ENCODE measurements around the gene ACOT6.
"Not testable (repeated sequence)": the region's sequence is repeated elsewhere in the genome, so short reads cannot be mapped to it uniquely, and the experiment has no call there.

The ACOT6 gene, protein sequence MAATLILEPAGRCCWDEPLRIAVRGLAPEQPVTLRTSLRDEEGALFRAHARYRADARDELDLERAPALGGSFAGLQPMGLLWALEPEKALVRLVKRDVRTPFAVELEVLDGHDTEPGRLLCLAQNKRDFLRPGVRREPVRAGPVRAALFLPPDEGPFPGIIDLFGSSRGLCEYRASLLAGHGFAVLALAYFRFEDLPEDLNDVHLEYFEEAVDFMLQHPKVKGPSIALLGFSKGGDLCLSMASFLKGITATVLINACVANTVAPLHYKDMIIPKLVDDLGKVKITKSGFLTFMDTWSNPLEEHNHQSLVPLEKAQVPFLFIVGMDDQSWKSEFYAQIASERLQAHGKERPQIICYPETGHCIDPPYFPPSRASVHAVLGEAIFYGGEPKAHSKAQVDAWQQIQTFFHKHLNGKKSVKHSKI
- total RNA-seq, result 0 to 0.73 (median 0) reads per million in 4 experiments

DNA sequence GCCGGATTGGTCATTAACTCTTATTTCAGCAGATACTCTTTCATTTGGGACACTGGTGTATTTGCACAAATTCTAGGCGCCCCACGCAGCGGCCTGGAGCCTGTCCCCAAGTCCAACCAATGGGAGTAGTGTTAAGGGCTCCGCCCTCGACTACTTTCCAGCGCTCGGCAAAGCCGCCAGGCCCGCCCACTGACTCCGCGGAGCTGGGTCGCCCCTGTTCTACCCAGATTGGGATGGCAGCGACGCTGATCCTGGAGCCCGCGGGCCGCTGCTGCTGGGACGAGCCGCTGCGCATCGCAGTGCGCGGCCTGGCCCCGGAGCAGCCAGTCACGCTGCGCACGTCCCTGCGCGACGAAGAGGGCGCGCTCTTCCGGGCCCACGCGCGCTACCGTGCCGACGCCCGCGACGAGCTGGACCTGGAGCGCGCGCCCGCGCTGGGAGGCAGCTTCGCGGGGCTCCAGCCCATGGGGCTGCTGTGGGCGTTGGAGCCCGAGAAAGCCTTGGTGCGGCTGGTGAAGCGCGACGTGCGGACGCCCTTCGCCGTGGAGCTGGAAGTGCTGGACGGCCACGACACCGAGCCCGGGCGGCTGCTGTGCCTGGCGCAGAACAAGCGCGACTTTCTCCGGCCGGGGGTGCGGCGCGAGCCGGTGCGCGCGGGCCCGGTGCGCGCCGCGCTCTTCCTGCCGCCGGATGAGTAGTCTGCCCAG, at the start of gene ACOT6:
Gene ACOT6 (plus strand): TSS at position 179 of the 707 bp plus-strand sequence. CDS start 55 bp downstream, at position 234.
- DNase-seq, result peak; percentile 40

DNA sequence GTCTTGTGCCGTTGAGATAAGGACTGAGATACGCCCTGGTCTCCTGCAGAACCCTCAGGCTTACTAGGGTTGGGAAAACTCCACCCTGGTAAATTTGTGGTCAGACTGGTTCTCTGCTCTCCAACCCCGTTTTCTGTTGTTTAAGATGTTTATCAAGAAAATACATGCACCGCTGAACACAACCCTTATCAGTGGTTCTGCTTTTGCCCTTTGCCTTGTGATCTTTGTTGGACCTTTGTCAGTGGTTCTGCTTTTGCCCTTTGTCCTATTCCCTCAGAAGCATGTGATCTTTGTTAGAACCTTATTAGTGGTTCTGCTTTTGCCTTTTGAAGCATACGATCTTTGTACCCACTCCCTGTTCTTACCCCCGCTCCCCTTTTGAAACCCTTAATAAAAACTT, 49.6 kb upstream of the ACOT6 start:
- DNase-seq, result not testable (repeated sequence)

DNA sequence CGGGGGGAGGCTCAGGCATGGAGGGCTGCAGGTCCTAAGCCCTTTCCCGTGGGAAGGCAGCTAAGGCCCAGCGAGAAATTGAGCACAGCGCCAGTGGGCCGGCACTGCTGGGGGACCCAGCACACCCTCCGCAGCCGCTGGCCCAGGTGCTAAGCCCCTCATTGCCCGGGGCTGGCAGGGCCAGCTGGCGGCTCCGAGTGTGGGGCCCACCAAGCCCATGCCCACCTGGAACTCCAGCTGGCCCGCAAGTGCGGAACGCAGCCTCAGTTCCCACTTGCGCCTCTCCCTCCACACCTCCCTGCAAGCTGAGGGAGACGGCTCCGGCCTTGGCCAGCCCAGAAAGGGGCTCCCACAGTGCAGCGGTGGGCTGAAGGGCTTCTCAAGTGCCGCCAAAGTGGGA, 45.9 kb upstream of the ACOT6 start:
- not testable (repeated sequence) for DNase-seq

DNA sequence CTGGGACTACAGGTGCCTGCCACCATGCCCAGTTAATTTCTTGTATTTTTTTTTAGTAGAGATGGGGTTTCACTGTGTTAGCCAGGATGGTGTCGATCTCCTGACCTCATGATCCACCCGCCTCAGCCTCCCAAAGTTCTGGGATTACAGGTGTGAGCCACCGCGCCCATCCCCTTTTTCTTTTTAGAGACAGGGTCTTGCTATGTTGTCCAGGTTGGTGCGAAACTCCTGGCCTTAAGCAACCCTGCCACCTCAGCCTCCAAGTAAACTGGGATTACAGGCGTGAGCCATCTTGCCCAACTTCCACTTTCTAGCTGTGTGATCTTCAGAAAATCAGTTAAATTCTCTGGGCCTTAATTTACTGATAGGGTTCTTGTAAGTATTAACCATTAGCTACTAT, 45.4 kb upstream of the ACOT6 start:
- not testable (repeated sequence) for DNase-seq

DNA sequence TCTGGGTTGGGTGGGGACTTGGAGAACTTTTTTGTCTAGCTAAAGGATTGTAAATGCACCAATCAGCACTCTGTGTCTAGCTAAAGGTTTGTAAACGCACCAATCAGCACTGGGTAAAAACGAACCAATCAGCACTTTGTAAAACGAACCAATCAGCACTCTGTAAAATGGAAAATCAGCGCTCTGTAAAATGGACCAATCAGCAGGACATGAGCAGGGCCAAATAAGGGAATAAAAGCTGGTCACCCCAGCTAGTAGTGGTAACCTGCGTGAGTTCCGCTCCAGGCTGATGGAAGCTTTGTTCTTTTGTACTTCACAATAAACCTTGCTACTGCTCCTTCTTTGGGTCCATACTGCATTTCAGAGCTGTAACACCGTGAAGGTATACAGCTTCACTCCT, 45.0 kb upstream of the ACOT6 start:
- no peak for DNase-seq

DNA sequence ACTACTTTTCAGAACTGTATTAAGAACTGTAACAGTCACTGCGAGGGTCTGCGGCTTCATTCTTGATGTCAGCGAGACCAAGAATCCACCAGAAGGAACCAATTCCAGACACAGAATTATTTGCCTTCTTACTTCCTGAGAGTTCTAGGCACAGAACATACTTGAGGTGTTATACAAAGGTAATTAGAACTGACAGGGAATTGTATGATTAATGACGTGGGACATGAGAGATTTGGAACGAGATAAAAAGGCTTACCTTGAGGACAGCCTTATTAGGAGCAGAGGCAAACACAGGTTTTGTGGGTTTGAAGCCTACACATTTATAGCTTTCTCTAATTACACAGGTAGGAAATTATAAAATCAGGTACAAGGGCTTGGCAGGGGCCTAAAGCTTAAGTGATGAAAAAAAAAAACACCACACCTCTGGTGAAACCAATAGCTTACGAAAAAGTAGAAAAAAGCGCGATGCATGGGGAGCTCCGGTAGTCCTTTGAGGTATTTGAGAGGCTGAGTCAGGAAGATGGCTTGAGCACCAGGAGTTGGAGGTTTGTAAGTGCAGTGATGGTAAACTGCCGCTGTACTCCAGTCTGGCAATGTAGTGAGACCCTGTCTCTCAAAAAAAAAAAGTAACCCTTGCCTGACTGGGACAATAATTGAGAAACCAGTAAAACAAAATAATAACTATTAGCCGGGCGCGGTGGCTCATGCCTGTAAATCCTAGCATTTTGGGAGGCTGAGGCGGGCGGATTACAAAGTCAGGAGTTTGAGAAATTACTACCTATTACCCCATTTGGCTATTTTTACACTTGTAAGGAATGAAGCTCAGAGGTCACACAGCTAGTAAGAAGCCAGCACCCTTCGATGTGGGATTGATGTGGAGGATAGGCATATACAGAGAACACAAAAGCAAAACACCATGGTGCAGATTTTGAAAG, 44.1 kb upstream of the ACOT6 start:
- no peak for DNase-seq

DNA sequence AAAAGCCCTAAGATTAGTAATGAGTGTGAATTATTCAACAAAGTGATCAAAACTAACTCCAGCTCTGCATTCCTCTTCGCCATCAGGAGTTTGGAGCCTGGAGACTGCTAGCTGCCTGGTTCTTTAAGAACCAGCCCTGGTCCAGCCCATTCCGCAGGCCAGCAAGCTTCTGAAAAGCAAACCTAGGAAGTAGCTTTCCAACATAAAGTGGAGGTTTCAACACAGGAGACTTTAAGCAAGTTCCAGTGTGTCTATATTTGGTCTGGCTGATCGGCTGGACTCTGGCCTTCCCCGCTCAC, 43.5 kb upstream of the ACOT6 start:
- not testable (repeated sequence) for DNase-seq

DNA sequence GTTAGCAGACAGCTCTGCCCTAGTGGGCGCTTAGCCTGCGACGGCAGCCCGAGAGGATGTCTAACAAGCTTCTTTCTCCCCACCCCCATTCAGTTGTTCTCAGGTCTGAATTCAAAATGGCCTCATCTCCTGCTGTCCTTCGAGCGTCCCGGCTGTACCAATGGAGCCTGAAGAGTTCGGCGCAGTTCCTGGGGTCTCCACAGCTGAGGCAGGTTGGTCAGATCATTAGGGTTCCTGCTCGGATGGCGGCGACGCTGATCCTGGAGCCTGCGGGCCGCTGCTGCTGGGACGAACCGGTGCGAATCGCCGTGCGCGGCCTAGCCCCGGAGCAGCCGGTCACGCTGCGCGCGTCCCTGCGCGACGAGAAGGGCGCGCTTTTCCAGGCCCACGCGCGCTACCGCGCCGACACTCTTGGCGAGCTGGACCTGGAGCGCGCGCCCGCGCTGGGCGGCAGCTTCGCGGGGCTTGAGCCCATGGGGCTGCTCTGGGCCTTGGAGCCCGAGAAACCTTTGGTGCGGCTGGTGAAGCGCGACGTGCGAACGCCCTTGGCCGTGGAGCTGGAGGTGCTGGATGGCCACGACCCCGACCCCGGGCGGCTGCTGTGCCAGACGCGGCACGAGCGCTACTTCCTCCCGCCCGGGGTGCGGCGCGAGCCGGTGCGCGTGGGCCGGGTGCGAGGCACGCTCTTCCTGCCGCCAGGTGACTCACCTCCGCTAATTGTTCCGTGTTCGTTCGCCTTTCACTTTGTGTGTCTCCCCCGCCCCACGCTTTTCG, 42.9 kb upstream of the ACOT6 start, which contains the start of gene ACOT2:
Gene ACOT2 (plus strand): TSS at position 29 of the 774 bp plus-strand sequence. CDS start 28 bp downstream, at position 57.
- peak; percentile 38 for DNase-seq

DNA sequence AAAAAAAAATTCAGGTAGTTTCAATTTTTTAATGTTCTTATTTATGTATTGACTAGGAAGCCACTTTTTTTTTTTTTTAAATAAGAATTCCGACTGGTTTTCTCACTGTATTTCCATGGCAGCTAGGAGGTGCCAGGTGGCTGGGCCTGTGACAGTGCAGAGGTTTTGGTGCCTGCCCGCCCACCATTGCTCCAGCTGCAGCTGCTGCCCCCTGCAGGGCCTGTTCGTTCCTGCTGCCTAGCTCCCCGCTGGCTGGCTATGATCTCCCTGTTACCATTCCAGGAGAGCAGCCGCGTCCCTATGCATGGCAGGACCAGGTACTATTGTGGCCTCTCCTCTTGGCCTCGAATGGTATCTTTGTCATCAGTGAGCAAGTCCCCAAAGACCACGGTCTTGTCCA, 41.4 kb upstream of the ACOT6 start:
- peak; percentile 18 for DNase-seq

DNA sequence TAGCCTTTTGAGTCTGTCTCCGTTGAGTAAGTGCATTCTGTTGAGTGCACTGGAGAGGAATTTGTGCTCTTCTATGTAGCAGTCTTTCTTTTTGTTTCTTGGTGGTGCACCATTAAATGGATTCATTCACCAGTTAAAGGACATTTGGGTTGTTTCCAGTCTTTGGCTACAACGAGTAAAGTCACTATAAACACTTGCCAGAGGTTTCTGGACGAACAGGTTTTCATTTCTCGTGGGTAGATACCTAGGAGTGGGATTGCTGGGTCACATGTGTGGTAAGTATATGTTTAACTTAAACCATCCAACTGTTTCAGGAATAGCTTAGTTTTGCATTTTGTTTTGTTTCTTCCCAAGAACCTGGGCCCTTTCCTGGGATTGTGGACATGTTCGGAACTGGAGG, 39.3 kb upstream of the ACOT6 start:
- not testable (repeated sequence) for DNase-seq

DNA sequence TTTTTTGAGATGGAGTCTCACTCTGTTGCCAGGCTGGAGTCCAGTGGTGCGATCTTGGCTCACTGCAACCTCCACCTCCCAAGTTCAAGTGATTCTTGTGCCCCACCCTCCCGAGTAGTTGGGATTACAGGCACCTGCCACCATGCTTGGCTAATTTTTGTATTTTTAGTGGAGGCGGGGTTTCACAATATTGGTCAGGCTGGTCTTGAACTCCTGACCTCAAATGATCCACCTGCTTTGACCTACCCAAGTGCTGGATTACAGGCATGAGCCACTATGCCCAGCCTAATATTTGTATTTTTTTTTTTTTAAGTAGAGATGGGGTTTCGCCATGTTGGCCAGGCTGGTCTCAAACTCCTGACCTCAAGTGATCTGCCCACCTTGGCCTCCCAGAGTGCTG, 38.6 kb upstream of the ACOT6 start:
- not testable (repeated sequence) for DNase-seq

DNA sequence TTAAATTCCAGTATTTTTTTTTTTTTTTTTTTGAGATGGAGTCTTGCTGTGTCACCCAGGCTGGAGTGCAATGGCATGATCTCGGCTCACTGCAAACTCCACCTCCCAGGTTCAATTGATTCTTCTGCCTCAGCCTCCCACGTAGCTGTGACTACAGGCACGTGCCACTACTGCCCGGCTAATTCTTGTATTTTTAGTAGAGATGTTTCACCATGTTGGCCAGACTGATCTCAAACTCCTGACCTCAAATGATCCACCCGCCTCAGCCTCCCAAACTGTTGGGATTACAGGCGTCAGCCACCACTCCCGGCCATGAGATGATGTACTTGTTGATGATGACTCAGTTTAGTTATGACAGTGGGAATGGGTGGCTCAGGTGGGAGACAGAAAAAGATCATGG, 38.1 kb upstream of the ACOT6 start:
- not testable (repeated sequence) for DNase-seq

DNA sequence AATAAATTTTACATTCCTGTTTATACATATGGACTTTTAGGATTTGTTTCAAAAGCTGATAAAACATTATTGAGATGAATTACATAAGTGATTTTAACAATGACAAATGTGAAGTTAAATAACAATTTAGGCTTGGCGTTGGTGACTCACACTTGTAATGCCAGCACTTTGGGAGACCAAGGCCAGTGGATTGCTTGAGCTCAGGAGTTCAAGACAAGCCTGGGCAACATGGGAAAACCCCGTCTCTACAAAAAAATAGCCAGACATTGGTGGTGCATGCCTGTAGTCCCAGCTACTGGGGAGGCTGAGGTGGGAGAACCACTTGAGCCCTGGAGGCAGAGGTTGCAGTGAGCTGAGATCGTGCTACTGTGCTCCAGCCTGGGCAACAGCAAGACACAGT, 35.9 kb upstream of the ACOT6 start:
- no peak for DNase-seq

DNA sequence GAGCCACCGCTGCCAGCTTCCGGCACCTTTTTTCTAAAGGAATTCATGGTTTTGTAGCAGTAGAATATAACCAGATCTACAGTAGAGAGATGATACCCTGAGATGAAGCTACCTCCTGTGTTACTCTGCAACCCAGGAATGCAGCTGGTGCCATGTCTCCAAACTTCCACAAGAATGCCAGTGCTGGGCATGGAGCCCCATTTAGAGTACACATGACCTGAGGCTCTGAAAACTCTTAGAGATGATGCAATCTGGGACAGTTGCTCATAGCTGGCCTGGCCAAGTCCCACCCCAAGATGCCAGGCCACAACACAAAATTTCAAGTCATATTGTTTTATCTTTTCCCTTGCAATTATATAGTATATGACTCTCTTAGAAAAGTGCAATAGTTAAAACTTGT, 35.1 kb upstream of the ACOT6 start:
- not testable (repeated sequence) for DNase-seq

DNA sequence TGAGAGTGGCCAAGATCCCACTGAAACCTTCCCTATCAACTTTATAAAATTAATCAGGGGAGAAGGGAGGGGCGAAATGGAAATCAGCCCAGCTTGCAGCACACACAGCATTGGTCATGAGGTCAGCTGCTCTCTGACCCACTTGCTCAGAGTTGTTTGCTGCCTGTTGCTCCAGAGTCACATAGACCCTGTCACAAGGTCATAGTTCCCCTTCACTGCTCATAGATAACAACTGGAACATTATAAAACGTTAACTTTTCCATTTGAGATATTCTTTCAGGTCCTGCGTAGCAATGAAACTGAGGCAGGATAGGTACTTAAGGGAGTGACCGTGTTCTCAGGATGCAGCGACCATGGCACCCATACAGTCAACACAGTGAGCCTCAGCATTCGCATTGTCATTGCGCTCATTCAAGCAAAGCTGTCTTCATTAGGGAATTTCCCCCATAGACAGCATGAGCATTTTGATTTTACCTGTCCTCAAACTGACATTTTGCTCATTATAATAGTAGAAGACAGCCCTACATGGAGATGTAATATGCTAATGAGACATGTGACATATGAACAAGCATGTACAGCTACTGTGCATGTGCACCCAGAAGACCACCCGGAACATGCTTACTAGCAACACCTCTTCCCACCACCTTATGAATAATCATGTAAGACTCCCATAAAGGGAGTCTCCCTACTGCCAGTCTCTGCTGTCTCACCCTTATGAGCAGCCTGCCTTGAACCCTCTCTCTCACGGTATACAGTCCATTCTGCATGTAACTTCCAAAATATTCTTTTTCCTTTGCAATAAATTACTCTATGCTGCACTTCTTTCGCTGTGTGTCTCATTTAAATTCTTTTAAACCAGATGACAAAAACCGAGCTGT, 30.0 kb upstream of the ACOT6 start:
- DNase-seq, result not testable (repeated sequence)

DNA sequence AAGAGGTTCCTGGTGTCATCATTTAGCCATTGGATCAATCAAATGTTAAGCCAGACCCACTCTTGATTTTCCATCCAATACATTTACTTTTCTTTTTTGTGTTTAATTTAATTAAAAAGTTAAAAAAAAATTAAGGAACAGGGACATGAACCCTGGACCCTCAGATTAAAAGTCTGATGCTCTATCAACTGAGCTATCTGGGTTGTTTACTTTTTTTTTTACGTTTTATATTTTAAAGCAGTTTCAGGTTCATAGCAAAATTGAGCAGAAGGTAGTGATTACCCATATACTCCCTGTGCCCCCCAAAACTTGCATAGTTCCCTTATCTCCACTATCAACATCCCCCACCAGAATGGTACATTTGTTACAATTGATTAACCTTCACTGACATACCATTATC, 23.6 kb upstream of the ACOT6 start:
- DNase-seq, result no peak

DNA sequence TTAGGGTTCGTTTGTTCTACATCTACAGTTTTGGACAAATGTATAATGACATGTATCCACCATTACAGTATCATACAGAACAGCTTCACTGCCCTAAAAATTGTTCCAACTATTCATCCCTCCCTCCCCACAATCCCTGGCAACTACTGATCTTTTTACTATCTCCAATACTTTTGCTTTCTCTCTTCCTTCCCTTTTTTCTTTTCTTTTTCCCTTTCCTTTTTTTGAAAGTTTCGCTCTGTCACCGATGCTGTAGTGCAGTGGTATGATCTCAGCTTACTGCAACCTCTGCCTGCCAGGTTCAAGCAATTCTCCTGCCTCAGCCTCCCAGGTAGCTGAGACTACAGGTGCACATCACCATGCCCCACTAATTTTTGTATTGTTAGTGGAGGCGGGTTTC, 23.2 kb upstream of the ACOT6 start:
- no peak for DNase-seq

DNA sequence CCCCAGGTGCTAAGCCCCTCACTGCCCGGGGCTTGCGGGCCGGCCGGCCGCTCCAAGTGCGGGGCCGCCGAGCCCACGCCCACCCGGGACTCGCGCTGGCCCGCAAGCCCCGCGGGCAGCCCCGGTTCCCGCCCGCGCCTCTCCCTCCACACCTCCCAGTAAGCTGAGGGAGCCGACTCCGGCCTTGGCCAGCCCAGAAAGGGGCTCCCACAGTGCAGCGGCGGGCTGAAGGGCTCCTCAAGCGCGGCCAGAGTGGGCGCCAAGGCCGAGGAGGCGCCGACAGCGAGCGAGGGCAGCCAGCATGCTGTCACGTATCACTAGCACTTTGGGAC, 21.7 kb upstream of the ACOT6 start:
- DNase-seq, result not testable (repeated sequence)

DNA sequence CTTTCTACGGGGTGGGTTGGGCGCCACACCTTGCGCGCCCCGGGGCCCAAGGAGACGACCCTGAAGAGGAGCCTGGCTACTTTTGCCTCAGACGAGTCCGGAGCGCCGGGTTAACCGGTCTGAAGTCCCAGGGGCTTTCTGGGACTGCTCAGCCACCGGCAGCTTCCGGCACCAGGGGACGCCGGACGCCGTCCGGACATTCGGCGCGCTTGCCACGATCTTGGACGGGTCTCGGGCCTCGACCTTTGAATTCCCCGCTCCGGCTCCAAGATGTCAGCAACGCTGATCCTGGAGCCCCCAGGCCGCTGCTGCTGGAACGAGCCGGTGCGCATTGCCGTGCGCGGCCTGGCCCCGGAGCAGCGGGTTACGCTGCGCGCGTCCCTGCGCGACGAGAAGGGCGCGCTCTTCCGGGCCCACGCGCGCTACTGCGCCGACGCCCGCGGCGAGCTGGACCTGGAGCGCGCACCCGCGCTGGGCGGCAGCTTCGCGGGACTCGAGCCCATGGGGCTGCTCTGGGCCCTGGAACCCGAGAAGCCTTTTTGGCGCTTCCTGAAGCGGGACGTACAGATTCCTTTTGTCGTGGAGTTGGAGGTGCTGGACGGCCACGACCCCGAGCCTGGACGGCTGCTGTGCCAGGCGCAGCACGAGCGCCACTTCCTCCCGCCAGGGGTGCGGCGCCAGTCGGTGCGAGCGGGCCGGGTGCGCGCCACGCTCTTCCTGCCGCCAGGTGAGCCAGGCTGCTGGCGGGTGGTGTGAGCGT, 20.4 kb upstream of the ACOT6 start, which contains the start of gene ACOT4:
Gene ACOT4 (plus strand): TSS at position 184 of the 760 bp plus-strand sequence. CDS start 87 bp downstream, at position 271.
- DNase-seq, result no peak

DNA sequence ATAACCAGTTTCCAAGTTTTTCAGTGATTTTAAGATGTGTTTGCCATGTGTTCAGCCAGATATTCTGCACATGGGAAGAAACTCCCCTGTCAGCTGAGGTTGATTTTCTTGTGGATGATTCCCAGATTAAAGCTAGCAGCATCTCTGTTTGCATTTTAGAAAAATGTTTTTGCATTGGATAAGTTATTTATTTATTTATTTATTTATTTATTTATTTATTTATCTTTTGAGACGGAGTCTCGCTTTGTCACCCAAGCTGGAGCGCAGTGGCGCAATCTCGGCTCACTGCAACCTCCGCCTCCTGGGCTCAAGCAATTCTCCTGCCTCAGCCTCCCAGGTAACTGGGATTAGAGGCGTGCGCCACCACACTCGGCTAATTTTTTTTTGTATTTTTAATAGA, 17.8 kb upstream of the ACOT6 start:
- no peak for DNase-seq
